HL-60/S4 (cell line): ENCODE data around the gene UMAD1.

Experiments
- in situ Hi-C: fragments of 300-500 bp; cut with MboI; formaldehyde crosslinking; loops from 2 replicates; pipeline ENCODE4 v1.14.3; 2022; ENCODE audit warnings: low sequenced_read_pairs

The UMAD1 gene

DNA sequence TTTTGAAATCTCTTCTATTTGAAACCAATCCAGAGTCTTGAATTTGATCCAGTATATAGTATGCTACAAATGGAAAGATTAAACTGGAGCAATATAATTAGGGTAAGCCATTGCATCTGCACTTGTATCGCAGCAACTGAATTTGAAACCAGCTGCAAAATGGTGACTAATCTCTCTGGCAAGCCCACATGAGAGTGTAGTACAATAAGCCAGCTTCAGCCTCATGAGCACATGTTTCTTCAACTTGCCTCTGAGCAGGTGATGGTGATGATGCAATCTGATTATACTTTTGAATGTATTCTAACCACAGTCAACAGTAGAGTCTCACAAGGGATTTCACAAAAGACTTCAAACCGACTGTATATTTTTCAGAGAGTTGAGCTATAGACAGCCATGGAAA is 78.7 kb downstream of the UMAD1 start:
- in situ Hi-C loops, result no loop called here

DNA sequence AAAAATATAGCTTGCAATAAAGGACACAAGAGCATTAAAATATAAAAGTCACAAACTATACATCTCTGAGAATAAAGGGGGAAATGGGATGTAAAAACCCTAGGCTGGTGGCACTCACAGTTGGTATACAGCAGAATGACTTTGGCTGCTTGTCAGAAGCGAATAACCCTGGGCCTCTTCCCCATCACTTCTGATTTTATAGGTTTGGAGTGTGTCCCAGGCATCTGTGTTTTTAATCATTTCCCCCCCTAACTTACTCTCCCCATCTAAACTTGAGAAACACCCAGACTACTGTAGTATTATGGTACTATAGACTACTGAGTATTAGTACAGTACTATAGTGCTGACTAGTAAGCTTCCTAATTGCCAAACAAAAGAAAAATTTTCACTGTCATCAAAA is 79.6 kb downstream of the UMAD1 start:
- in situ Hi-C loops, result no loop called here

DNA sequence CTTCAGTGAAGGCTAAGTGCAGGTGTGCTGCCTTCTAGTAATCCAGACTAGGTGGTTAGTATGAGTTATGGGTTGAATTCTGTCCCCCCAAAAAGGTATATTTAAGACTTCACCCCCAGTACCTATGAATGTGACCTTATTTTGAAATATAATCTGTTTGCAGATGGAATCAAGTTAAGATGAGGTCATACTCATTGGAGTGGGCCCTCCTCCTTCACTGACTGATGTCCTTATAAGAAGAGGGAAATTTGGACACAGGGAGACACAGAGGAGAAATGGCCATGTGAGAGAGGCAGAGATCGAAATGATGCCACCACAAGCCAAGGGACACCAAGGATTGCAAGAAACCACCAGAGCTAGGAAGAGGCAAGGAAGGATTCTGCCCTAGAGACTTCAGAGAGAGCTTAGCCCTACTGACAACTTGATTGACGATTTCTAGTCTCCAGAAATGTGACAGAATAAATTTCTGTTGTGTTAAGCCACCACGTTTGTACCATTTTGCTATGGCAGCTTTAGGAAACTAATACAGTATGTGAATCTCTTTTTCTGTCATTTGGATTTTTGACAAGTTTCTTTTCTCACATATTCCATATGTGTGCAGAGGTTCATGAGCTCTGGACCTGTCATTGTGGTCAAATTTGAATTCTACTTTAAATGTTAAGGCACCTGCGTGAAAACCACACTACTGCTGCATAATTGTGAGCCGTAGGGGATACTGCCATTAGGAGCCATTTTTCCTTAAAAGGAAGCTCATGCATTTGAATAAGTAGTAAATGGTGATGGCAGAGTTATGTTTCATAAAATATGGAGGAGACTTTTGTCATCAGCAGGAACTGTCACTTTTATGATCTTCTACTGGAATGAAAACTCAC is 80.4 kb downstream of the UMAD1 start:
- in situ Hi-C loops, result no loop called here

DNA sequence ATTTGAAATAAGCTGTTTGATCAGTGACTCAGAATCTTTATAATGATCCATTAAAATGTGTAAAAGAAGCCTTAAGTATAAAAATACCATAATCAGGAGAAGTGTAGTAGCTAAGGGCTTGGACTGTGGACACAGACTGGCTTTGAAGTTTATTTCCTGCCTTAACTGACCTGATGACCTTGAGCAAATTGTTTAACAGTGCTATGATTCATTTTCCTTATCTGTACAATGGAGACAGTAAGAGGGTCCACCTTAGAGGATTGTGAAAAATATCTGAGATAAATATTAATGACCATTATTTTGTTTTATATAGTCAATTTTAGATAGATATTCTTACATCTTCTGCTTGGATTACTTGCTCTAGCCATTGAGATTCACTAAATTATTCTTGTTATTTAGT is 91.2 kb downstream of the UMAD1 start:
- in situ Hi-C loops, result no loop called here

DNA sequence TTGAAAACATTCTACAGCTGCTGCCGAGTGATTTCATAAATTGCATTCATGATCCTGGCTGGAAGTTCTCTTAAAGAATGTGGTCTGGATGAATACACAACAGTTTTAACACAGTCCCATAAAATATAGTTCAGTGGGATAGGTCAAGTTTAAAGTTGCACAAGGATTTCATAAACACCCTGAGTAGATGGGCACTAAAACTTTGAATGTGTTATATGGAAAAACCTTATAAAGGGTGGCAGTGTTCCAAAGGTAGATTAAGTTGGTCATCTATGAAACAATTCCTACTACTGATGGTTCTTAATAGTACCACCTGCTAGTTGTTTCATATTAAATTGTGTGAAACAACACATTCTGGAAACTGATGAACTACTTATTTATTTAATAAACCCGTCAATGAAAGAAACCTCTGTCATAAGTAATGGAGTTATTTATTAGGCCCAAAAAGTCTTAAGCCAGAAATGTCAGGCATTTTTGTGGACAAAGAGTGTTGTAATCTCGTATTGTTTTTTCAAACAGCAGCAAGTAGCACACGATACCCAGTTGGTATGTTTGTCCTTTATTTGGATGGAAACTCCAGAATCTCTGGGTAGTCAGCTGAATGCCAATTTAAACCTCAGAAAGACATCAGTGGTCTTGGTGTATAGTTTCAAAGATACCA is 92.2 kb downstream of the UMAD1 start:
- in situ Hi-C loops, result no loop called here

DNA sequence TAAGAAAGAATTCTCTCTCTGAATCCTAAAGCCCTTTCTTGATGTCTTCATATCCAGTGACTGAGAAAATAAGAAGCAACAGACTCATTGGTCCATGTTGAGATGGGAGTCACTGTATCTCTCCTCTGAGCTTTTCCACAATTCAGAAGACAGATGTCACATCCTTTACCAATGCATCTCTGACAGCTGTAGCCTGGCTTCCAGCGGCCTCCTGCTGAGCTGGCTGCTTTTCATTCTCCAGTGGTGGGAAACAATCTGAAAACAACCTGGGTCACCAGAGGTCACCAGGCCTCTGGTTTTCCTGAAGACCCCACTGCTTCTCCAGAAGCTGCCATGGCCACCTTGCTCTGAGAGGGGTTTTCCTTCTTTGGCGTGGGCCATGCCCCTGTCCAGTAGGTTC is 96.1 kb downstream of the UMAD1 start:
- in situ Hi-C loops, result no loop called here

DNA sequence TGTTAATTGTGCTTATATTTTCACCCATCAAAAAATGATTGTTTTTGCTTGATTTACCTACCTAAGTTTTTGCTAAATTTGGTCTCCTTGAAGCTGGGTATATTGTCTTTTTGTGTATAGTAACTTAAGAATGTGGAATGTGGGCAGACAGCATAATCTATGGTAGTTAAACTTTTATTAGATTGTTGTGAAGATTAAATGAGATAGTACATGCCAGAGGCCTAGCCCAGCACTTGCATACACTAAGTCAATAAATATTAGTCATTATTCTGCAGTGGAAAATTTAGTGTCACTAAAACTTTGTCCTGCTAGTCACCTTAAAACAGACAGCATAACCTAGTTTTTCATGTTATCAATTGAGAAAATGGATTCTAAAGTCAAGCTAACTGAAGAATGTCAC is 97.1 kb downstream of the UMAD1 start:
- in situ Hi-C loops, result no loop called here

DNA sequence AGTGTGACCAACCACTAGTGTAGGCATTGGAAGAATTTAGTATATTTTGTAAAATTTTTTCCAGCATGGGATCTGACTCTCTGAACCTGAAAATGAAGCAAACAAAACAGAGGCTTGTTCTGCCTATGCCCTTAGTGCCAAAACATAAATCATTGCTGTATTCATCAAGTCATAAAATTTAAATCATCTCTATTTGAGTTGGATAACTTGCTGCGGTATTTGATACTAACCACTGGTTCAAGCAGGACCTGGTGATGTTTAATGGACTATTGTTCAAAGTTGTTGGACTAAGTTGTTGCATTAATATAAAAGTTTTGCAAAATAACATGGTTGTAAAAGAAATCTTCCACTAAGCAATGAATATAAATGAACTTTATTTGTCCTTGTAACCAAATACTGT is 97.6 kb downstream of the UMAD1 start:
- in situ Hi-C loops, result no loop called here

DNA sequence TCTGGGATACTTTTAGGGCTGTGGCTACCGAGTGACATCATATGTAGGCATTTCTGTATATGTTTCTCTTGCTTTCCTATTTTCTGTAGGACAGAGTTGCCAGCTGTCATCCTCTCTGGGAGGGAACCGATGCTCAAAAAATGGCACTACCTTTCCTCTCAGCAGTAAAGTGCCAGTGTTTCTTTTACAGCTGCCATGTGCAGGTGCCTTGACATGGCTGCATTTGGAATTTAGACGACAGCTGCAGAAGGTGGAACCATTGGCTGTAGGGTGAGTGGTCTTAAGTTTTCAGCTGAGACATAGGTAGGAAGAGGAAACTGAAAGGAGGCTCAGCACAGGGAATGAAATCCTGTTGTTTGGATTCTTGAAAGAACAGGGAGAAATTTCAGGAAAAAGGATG is 98.1 kb downstream of the UMAD1 start:
- in situ Hi-C loops, result no loop called here

DNA sequence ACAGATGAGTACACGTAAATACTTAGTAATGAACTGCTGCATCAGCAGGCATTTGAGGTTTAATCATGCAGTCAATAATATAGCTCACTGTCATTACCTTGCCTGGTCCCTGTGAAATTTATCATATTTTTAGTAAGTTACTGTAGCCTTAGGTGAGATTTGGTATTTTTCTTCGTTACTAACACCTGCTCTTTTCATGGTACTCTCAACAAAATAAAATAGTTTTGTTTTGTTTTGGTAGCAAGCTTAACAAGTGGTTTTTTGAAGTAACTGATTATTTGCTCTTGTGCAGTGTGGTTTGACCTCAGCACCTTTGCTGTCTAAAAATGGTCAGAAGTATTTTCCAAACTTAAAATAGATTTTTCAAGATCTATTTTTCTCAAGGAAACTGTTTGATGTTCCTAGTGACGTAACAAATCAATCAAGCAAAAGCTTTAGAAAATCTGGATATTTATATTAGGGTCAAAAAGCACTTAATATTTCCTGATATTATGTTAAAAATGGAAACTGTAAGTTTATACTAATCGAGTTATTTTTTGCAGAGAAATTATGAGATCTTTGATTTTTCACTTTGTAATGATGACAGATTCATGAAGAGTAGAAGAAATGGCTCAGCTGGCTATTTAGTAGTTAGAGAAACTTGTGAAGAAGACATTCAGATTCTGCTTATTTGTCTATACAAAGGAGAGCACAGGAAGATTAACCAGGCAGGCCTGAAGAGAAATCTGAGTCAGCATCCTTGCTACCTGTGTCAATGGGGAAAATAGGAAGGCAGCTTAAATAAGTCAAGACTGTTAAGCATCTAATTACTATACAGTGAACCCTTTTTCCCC is 98.9 kb downstream of the UMAD1 start:
- in situ Hi-C loops, result no loop called here

DNA sequence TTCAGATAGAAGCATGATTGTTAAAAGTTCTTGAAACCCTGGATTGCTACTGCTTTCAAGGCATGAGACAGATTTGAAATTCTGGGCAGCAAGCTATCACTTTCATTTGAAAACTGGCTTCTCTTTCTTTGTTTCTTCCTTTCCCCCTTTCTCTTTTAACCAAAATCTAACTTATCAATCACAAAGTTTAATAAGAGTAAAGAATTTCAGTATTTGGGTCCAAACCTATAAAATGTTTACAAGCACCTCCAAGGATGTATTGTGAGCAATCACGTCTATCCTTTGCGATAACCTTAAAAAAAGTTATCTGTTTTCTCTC is 99.4 kb downstream of the UMAD1 start:
- in situ Hi-C loops, result no loop called here

DNA sequence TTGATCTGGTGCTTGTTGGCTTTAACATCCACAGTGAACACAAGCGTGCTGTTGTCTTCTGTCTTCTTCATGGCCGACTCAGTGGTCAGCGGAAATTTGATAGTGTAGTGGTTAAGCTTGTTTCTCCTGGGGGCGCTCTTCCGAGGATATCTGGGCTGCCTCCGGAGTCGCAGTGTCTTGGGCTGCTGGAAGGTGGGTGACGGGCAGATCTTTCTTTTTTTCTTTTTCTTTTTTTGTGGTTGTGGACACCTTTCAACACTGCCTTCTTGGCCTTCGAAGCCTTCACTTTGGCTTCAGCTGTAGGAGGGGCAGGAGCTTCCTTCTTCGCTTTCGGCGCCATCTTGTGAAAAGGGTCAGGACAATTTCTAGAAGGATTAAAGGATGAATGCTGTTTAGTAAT is 101.7 kb downstream of the UMAD1 start:
- in situ Hi-C loops, result no loop called here

DNA sequence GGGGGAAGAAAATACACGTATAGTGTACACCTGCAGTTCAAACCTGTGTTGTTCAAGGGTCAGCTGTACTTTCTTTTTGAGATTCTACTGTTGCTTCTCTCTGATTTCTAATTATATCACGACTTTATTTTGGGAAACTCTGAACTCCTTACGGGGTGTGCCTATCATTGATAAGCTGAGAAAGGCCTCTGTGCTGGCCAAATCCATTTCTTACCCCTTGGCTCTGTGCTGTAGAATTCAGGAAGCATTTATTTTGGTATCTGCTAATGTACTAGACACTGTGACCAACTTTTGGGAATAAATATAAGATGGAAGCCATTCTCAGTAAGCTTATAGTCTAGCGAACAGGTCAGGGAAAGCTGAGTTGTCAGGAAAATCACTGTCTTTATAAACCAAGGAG is 104.7 kb downstream of the UMAD1 start:
- in situ Hi-C loops, result no loop called here

DNA sequence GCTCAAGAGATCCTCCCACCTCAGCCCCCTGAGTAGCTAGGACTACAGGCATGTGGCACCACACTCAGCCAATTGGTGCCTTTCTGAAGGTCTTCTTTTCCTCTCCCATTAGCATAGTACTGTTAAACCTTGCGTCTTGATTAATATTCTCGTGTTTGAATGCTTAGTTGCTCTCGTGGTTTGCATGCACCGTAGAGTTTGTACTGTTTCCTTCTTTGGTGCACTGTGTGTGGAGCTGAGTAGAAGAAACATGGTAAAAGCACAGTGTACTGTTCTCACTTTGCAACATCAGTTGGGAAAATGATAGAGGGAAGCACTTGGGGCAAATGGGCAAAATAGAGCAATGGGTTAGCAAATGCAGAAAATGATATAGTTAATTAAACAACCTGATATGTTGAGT is 105.4 kb downstream of the UMAD1 start:
- in situ Hi-C loops, result no loop called here

DNA sequence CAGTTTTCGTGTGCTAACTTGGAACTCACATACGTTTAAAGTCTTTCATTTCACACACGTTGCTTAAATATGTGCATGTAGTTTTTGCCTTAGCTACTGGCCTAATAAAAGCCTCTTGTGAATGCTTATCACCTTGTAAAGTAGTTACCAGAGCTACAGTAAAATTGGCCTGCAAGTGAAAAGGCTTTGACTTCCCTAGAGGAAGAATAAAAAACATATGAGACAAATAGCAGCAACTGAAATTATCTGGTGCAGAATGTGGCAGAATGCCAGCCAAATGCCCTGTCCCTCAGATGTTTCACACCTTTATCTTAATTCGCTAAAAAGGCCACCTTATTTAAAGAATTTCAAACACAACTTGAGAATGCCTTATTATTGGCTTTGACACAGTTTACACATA is 105.9 kb downstream of the UMAD1 start:
- in situ Hi-C loops, result no loop called here

DNA sequence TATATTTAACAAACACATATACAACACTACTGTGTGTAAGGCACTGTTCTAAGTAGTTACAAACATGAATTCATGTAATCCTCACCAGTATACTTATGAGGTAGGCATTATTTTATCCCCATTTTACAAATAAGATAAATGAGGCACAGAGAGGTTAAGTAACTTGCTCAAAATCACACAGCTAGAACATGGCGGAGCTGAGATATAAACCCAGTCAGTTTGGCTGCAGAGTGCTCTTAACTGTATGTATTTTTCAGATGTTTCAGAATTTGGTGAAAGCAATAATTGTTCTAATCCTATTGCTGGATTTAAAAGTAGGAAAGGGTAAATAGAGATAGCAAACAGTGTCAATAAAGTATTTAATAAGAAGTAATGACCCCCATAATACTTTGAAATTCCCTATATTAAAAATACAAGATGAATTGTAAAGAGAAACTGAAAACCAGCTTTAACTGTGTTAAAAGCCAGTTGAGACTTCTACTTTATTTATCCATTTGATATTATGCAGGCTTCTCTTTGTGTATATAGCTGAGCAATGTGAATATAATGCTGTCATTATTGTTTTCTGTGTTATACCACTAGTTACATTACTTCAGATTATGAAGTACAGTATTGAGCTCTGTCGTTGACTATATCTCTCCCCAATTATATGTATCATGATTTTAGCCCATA is 110.2 kb downstream of the UMAD1 start:
- in situ Hi-C loops, result no loop called here

DNA sequence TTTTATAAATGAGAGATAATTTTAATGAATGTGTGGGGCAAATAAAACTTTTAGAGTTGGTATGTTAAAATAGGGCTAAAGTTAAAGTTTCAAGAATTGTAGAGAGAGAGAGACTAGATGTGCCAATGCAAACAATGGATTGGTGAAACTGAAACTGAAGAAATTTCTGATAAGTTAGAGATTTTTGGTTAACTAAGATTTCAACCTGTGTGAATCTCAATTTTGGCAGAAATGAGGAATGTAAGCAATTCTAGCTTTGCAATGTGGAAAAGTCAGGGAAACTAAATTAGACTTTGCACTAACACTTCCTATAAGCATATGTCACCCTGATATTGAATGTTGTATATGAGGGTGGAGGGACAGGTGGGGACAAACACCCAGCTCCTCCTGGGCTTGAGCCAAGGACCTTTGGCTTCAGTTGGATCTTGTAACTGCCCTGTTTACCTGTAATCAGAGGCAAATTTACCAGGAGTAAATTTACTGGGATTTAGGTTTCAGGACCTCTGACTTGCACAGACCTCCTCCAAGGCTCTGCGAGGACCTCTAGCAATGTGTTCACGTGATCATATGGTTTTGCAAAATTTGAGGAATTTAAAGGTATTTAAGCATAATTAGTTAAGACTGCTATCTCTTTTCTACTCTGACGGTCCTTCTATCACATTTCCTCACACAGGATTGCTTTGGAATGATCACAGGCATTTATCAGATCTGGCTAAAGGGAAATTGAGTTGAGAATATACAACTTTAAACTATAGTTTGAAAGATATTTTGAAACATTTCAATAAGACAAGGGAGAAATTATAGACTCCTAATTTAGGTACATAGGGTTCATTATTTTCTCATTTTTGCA is 110.9 kb downstream of the UMAD1 start:
- in situ Hi-C loops, result no loop called here

DNA sequence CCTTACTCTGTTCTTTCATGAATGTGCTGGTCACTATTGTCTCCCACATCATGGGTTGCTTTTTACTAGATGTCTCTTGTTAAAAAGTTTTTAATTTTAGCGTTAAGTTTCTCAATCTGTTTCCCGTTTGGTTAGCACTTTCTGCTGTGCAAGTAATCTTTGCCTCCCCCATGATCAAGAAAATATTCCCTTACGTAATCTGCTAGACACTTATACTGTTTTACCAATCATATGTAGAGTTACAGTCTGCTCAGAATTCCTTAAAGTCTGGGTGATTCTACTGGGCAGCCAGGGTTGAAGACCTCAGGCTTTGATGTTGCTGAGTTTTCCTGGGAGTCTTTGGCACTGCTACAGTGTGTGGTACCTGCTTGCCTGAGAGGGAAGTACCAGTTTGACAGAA is 116.0 kb downstream of the UMAD1 start:
- in situ Hi-C loops, result no loop called here

DNA sequence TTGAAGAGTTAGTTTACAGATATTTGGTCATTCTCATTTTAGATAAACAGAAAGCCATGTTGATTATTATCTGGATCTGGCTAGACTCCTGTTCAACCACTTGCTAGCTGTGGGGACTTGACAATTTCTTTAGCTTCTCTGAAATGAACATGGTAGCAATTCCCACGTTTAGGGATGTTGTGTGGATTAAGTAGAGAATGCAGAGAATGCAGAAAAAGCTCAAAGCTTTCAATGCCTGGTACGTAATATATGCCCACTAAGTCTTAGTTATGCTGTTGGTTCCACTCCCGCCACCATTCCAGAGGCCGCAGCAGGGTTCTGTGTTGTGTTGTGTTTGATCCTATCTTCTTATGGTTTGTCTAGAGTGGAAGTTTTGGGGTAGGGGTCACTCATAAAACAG is 117.0 kb downstream of the UMAD1 start:
- in situ Hi-C loops, result no loop called here

DNA sequence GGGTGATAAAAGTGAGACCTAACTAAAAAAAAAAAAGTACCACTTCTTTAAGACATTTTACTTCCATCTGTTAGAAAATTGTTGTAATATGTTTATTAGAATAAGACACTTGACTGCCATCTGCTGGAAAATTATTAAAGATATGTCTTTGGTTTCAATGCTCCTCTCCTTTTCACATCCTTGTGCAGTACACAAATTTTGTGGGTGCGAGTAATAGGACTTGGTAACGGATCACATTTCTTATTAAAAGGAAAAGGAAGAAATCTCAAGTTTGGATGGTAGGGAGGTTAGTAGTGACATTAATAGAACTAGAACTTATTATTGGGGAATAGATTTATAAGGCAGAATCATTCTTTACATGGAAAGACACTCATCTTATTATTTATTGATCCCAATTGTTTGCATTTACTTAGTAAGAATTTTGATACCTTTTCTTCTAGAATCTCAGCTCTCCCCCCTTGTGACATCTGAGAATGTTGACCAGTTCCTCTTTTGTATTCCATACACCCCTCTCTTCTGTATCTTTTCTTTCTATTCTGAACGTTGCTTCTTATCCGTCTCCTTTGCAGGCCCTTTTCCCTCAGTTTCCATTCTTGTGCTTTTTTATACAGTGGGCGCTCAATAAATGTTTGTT is 120.9 kb downstream of the UMAD1 start:
- in situ Hi-C loops, result no loop called here
